ENCODE data around the gene DCK.

DNA sequence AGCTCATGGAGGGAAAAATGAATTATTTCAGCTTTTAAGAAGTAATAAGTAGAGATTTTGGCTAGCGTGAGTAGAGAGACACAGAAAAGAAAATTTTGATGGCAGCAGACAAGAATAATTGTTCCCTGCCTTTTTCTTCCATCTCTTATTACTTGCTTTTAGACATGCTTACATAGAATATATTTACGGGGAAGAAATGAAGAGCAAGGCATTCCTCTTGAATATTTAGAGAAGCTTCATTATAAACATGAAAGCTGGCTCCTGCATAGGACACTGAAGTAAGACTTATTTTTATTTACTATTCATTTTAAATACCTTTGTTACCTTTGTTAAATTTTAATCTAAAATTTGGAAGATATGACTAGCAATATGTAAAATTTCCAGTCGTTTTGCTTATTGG lies 32.2 kb downstream of the DCK start:
- no peak for TF ChIP-seq EZH2 (IDR thresholded peaks at IDR 0.05; ENCODE audit: insufficient read depth, poor library complexity, severe bottlenecking)
- no peak for TF ChIP-seq EZH2phosphoT487 (IDR thresholded peaks at IDR 0.05; ENCODE audit: insufficient read depth, low read depth)
